K562 (cell line): Measurements from ENCODE around the gene FOXB2. TPM values are rescaled to one million over a fixed set of nuclear protein-coding genes. Genes with fewer than 3 reads are reported as not detected.

Experiments used
- ATAC-seq: fragments of 200-7000 bp; cut with Tn5 transposase; 3 replicates; pipeline ENCODE4 v1.9.1; 2020; ENCODE audit warnings: moderate library complexity
- BruUV-seq: library from RNA; stranded (reverse); fragments of 400-500 nt; replicated peaks from 2 replicates; lab custom pipeline; 2021; lab: Mats Ljungman, UMichigan
- CTCF ChIA-PET: fragments of 300-600 bp; formaldehyde crosslinking; extraction: SDS; loops from one replicate; lab custom pipeline; 2021; ENCODE audit warnings: low intra/inter-chr PET ratio; lab: Yijun Ruan, JAX
- POLR2A ChIA-PET: fragments of 300-600, 350-650 bp; sonication (Branson Sonifier 250); formaldehyde crosslinking; extraction: SDS; loops from one replicate; lab custom pipeline; 2021; ENCODE audit warnings: antibody characterized with exemption, inconsistent platforms; lab: Yijun Ruan, JAX
- DNase-seq, 4 experiments: peaks; one replicate each; pipeline versions ENCODE4 v3.0.0 to v3.0.0-alpha.2; 2011 to 2018; ENCODE audit warnings: low spot score in 3 of 4, mixed read lengths in 3 of 4; ENCODE audit errors: extremely low read depth in 1 of 4
- FAIRE-seq: peaks from 2 replicates; lab custom pipeline; 2011; peaks lifted over from hg19 to GRCh38; lab: Jason Lieb, UNC
- H2AFZ ChIP-seq: 2 replicates; pipeline ENCODE4 v1.6.0; 2011; ENCODE audit warnings: low read depth, low read length, control low read depth, inconsistent platforms
- H3K27ac ChIP-seq: fragments of 200-600 bp; 3 replicates; pipeline ENCODE4 v1.8.0; 2011; ENCODE audit warnings: low read depth, mild to moderate bottlenecking, control low read depth, inconsistent platforms, low read length, moderate library complexity, mixed read lengths; ENCODE audit errors: extremely low read depth
- H3K27me3 ChIP-seq, 2 experiments: fragments of 300-600 bp in 1 of 2; 2 replicates in 1 of 2; 3 replicates in 1 of 2; pipeline versions ENCODE4 v1.6.0 to v1.8.0; 2011; ENCODE audit warnings: inconsistent platforms in 2 of 2, low read length in 2 of 2, mild to moderate bottlenecking in 1 of 2, mixed read lengths in 1 of 2, moderate library complexity in 1 of 2; ENCODE audit not compliant: control insufficient read depth in 2 of 2, insufficient read depth in 2 of 2
- H3K36me3 ChIP-seq: fragments of 300-600 bp; 3 replicates; pipeline ENCODE4 v1.8.0; 2011; ENCODE audit warnings: mild to moderate bottlenecking, low read length, inconsistent platforms; ENCODE audit not compliant: control insufficient read depth, insufficient read depth
- H3K4me1 ChIP-seq, 2 experiments: fragments of 200-600 bp in 1 of 2; replicated peaks in 1 of 2; 2 replicates in 1 of 2; 3 replicates in 1 of 2; pipeline versions ENCODE4 v1.5.1 to v1.8.0; 2011; ENCODE audit warnings: inconsistent platforms in 2 of 2, low read length in 2 of 2, mild to moderate bottlenecking in 1 of 2, mixed read lengths in 1 of 2, moderate library complexity in 1 of 2; ENCODE audit not compliant: control insufficient read depth in 2 of 2, insufficient read depth in 2 of 2
- H3K4me2 ChIP-seq: 2 replicates; pipeline ENCODE4 v1.6.1; 2011; ENCODE audit warnings: low read length, control low read depth, inconsistent platforms, mixed read lengths; ENCODE audit not compliant: insufficient read depth
- H3K4me3 ChIP-seq: fragments of 200-600 bp; sonication (generic), shearing (Covaris generic); 2 replicates; pipeline ENCODE4 v1.5.1; 2016; ENCODE audit warnings: control low read depth, inconsistent platforms
- H3K79me2 ChIP-seq: fragments of 200-600 bp; 3 replicates; pipeline ENCODE4 v1.8.0; 2011; ENCODE audit warnings: low read length, inconsistent platforms; ENCODE audit not compliant: control insufficient read depth, insufficient read depth
- H3K9ac ChIP-seq, 2 experiments: 2 replicates each; pipeline versions ENCODE4 v1.6.0 to v1.6.1; 2011; ENCODE audit warnings: low read depth in 2 of 2, low read length in 2 of 2, control low read depth in 1 of 2, inconsistent platforms in 1 of 2, mild to moderate bottlenecking in 1 of 2, mixed read lengths in 1 of 2; ENCODE audit not compliant: insufficient read depth in 1 of 2
- H3K9me1 ChIP-seq: one replicate; pipeline ENCODE4 v1.6.0; 2011; ENCODE audit warnings: inconsistent platforms, mild to moderate bottlenecking, low read length, moderate library complexity; ENCODE audit not compliant: control insufficient read depth, insufficient read depth
- H3K9me3 ChIP-seq: replicated peaks from 2 replicates; pipeline ENCODE4 v1.5.1; 2011; ENCODE audit warnings: low read depth, low read length, inconsistent platforms; ENCODE audit not compliant: control insufficient read depth, insufficient read depth
- H4K20me1 ChIP-seq: replicated peaks from 2 replicates; pipeline ENCODE4 v1.6.1; 2011; ENCODE audit warnings: low read length, inconsistent platforms, mixed read lengths; ENCODE audit not compliant: control insufficient read depth, insufficient read depth
- CBFB ChIP-seq: sonication (generic); formaldehyde crosslinking; IDR thresholded peaks from 2 replicates; pipeline ENCODE4 v1.4.0; 2020; ENCODE audit warnings: mild to moderate bottlenecking, missing genetic modification reagents
- CTCFL ChIP-seq: IDR thresholded peaks from 2 replicates; pipeline ENCODE4 v1.6.1; 2011; ENCODE audit warnings: borderline replicate concordance, low read depth, mild to moderate bottlenecking, moderate library complexity, low read length; ENCODE audit not compliant: insufficient read depth, poor library complexity, severe bottlenecking
- DIDO1 ChIP-seq: fragments of 450-650 bp; IDR thresholded peaks from 2 replicates; pipeline ENCODE4 v1.6.1; 2016; ENCODE audit warnings: low read depth, missing biosample characterization, missing genetic modification characterization
- EHMT2 ChIP-seq: fragments of 450-650 bp; IDR thresholded peaks from 2 replicates; pipeline ENCODE4 v1.6.1; 2018; ENCODE audit warnings: antibody characterized with exemption
- HIVEP1 ChIP-seq: fragments of 250-450 bp; sonication (Bioruptor Pico); IDR thresholded peaks from 2 replicates; pipeline ENCODE4 v1.4.0; 2020; ENCODE audit warnings: mild to moderate bottlenecking
- MAFG ChIP-seq: fragments of 450-650 bp; conservative IDR thresholded peaks from 2 replicates; pipeline ENCODE4 v1.6.1; 2016; ENCODE audit warnings: missing genetic modification characterization, missing compliant biosample characterization
- MBD2 ChIP-seq: sonication (generic); IDR thresholded peaks from 2 replicates; pipeline ENCODE4 v1.6.1; 2016; ENCODE audit warnings: low read depth, borderline replicate concordance
- NFXL1 ChIP-seq: fragments of 450-650 bp; formaldehyde crosslinking; IDR thresholded peaks from 2 replicates; pipeline ENCODE4 v1.4.0; 2021; ENCODE audit warnings: mild to moderate bottlenecking
- SAFB2 ChIP-seq: fragments of 200-400 bp; formaldehyde crosslinking; IDR thresholded peaks from 2 replicates; pipeline ENCODE4 v1.6.1; 2018; ENCODE audit warnings: borderline replicate concordance, low read length, low read depth, moderate library complexity; ENCODE audit not compliant: severe bottlenecking
- STAG1 ChIP-seq: sonication (generic); formaldehyde crosslinking; IDR thresholded peaks from 2 replicates; pipeline ENCODE4 v1.5.0; 2020; ENCODE audit warnings: missing genetic modification reagents, borderline replicate concordance
- ZFP91 ChIP-seq: sonication (generic); formaldehyde crosslinking; IDR thresholded peaks from 2 replicates; pipeline ENCODE4 v1.8.0; 2022; ENCODE audit warnings: mild to moderate bottlenecking, missing genetic modification reagents
- ZNF217 ChIP-seq: sonication (generic); formaldehyde crosslinking; IDR thresholded peaks from 2 replicates; pipeline ENCODE4 v1.8.0; 2022; ENCODE audit warnings: mild to moderate bottlenecking, missing genetic modification reagents
- ZNF316 ChIP-seq: fragments of 450-650 bp; IDR thresholded peaks from 2 replicates; pipeline ENCODE4 v1.6.1; 2016
- WGBS: fragments of 100-300 bp; shearing (Covaris generic); methylation state at CpG from one replicate; pipeline ENCODE4 v1.1.6; 2016; ENCODE audit warnings: low coverage, mixed read lengths; ENCODE audit not compliant: insufficient coverage; ENCODE audit errors: missing lambda C conversion rate; 5-methylcytosine and 5-hydroxymethylcytosine counted together
- in situ Hi-C: fragments of 300-500 bp; cut with MboI; formaldehyde crosslinking; loops from 4 replicates; pipeline ENCODE4 v1.15.0; 2018; ENCODE audit warnings: inconsistent platforms, mixed read lengths
- intact Hi-C: fragments of 100-400 bp; cut with micrococcal nuclease; formaldehyde crosslinking; loops from 2 replicates; pipeline ENCODE4 v1.14.2; 2022
- polyA plus RNA-seq, 8 experiments: library from polyadenylated mRNA; depleted of rRNA in 4 of 8; stranded (reverse) in 5 of 8; unstranded in 3 of 8; fragments of >200 nt; fragmentation: Nextera tagmentation in 2 of 8; fragmentation: Illumina TruSeq in 1 of 8; extraction: Ambion mirVana in 2 of 8; extraction: Trizol in 1 of 8; gene quantifications; 2 replicates each; pipeline versions ENCODE4 v1.2.1 to v1.2.3, GENCODE V29; 2011 to 2014; ENCODE audit warnings: inconsistent platforms in 1 of 8, missing spikeins in 1 of 8
- total RNA-seq, 7 experiments: library from RNA; depleted of rRNA in 6 of 7; stranded (reverse); fragments of >200 nt in 6 of 7; fragmentation: Illumina TruSeq in 2 of 7; extraction: Trizol in 2 of 7; gene quantifications; 2 replicates each; pipeline versions ENCODE4 v1.2.1 to v1.2.3, GENCODE V29; 2011 to 2021; ENCODE audit warnings: low replicate concordance in 1 of 7
- TF ChIP-seq, protein P1 (sequence below), 3 experiments: fragments of 200-800 bp in 1 of 3; fragments of 250-450 bp in 1 of 3; fragments of 450-650 bp in 1 of 3; sonication (Bioruptor Pico) in 1 of 3; sonication (Bioruptor generic) in 1 of 3; formaldehyde crosslinking in 1 of 3; IDR thresholded peaks; 2 replicates each; pipeline versions ENCODE4 v1.6.1 to v1.8.0; 2016 to 2022; ENCODE audit warnings: mild to moderate bottlenecking in 2 of 3, missing genetic modification characterization in 2 of 3, missing compliant biosample characterization in 1 of 3, moderate library complexity in 1 of 3
- TF ChIP-seq, protein P2 (sequence below): fragments of 250-450 bp; sonication (Bioruptor Pico); IDR thresholded peaks from 2 replicates; pipeline ENCODE4 v1.4.0; 2020

FOXB2 gene
- total and polyA plus RNA-seq, 9 of the 15 experiments (the other 6 are each of a cell fraction or from before 2014, with no cell fraction given) = not detected

GRCh38 chr9:77066388-77066787, 46.9 kb downstream of the FOXB2 start:
- Histone ChIP-seq H4K20me1 (no peaks in the 10 kb centered on the region), H3K4me3 (no peak overlapping the region), H3K9me1 (no peaks in the 10 kb centered on the region), H2AFZ (no peak overlapping the region), H3K79me2 (no peaks in the 10 kb centered on the region), H3K27me3 (no peaks in the 10 kb centered on the region), H3K36me3 (no peaks in the 10 kb centered on the region), H3K4me1 (no peaks in the 10 kb centered on the region), H3K27ac (no peak overlapping the region), H3K9ac (no peak overlapping the region), H3K4me2 (no peak overlapping the region), H3K9me3 (no peaks in the 10 kb centered on the region)
- intact Hi-C loops (no loop called here), in situ Hi-C loops (no loop called here)
- 0% methylated on average over 1 of the region's 1 CpG for WGBS
- no peak for ATAC-seq
- ChIA-PET CTCF (no interaction called here), POLR2A (interaction anchor here (0.6 kb wide), 1 partner anchor 24 kb away, joined by 3 read pairs; no protein-coding TSS in a partner anchor)
- no peak for DNase-seq
- BruUV-seq = no TSS peak
- FAIRE-seq = no peak
- TF ChIP-seq STAG1 (CRISPR knock-in tag) (no peak), ZFP91 (CRISPR knock-in tag) (no peak), MAFG (tag) (0 out of 2 replicates have a peak, but pooled peaks have one; percentile 19), ZNF217 (CRISPR knock-in tag) (no peak), EHMT2 (no peak), ZNF316 (peak; percentile 59), SAFB2 (no peak), MBD2 (no peak), DIDO1 (no peak), CTCFL (no peak), HIVEP1 (CRISPR knock-in tag) (no peak), NFXL1 (CRISPR knock-in tag) (no peak), CBFB (no peak)
- TF ChIP-seq, protein P1, sequence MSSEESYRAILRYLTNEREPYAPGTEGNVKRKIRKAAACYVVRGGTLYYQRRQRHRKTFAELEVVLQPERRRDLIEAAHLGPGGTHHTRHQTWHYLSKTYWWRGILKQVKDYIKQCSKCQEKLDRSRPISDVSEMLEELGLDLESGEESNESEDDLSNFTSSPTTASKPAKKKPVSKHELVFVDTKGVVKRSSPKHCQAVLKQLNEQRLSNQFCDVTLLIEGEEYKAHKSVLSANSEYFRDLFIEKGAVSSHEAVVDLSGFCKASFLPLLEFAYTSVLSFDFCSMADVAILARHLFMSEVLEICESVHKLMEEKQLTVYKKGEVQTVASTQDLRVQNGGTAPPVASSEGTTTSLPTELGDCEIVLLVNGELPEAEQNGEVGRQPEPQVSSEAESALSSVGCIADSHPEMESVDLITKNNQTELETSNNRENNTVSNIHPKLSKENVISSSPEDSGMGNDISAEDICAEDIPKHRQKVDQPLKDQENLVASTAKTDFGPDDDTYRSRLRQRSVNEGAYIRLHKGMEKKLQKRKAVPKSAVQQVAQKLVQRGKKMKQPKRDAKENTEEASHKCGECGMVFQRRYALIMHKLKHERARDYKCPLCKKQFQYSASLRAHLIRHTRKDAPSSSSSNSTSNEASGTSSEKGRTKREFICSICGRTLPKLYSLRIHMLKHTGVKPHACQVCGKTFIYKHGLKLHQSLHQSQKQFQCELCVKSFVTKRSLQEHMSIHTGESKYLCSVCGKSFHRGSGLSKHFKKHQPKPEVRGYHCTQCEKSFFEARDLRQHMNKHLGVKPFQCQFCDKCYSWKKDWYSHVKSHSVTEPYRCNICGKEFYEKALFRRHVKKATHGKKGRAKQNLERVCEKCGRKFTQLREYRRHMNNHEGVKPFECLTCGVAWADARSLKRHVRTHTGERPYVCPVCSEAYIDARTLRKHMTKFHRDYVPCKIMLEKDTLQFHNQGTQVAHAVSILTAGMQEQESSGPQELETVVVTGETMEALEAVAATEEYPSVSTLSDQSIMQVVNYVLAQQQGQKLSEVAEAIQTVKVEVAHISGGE (CRISPR knock-in tag; IDR thresholded peaks at IDR 0.05) = no peak
- TF ChIP-seq, protein P2, sequence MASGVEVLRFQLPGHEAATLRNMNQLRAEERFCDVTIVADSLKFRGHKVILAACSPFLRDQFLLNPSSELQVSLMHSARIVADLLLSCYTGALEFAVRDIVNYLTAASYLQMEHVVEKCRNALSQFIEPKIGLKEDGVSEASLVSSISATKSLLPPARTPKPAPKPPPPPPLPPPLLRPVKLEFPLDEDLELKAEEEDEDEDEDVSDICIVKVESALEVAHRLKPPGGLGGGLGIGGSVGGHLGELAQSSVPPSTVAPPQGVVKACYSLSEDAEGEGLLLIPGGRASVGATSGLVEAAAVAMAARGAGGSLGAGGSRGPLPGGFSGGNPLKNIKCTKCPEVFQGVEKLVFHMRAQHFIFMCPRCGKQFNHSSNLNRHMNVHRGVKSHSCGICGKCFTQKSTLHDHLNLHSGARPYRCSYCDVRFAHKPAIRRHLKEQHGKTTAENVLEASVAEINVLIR (CRISPR knock-in tag) = no peak
